Liver (tissue), 9 donors: ENCODE data around the gene OR4D10. TPM values are rescaled to one million over a fixed set of nuclear protein-coding genes. Genes with fewer than 3 reads are reported as not detected.

Experiments used
- DNase-seq: peaks from one replicate; pipeline ENCODE4 v3.0.0-alpha.2; 2017; ENCODE audit warnings: low spot score
- H3K27ac ChIP-seq, 2 donors: one replicate each; pipeline ENCODE4 v1.7.0; 2013; ENCODE audit warnings: inconsistent platforms in 2 of 2, low read length in 2 of 2, control low read depth in 1 of 2, low read depth in 1 of 2, mild to moderate bottlenecking in 1 of 2
- H3K27me3 ChIP-seq, 4 donors: one replicate each; pipeline versions ENCODE4 v1.6.1 to v1.7.0; 2013; ENCODE audit warnings: low read length in 3 of 4, inconsistent platforms in 1 of 4, mild to moderate bottlenecking in 1 of 4, moderate library complexity in 1 of 4; ENCODE audit not compliant: control insufficient read depth in 4 of 4, insufficient read depth in 4 of 4
- H3K36me3 ChIP-seq, 4 donors: one replicate each; pipeline versions ENCODE4 v1.6.1 to v1.7.0; 2013; ENCODE audit warnings: low read length in 3 of 4, mild to moderate bottlenecking in 3 of 4, low read depth in 1 of 4, moderate library complexity in 1 of 4; ENCODE audit not compliant: control insufficient read depth in 4 of 4, insufficient read depth in 3 of 4
- H3K4me1 ChIP-seq, 4 donors: one replicate each; pipeline versions ENCODE4 v1.6.1 to v1.7.0; 2013; ENCODE audit warnings: low read length in 3 of 4, mild to moderate bottlenecking in 3 of 4, moderate library complexity in 1 of 4; ENCODE audit not compliant: control insufficient read depth in 4 of 4, insufficient read depth in 4 of 4
- H3K4me3 ChIP-seq, 3 donors: one replicate each; pipeline versions ENCODE4 v1.6.1 to v1.7.0; 2013; ENCODE audit warnings: low read length in 3 of 3, control low read depth in 1 of 3, low read depth in 1 of 3, mild to moderate bottlenecking in 1 of 3
- H3K9ac ChIP-seq, 2 donors: one replicate each; pipeline ENCODE4 v1.7.0; 2013; ENCODE audit warnings: low read length in 2 of 2, mild to moderate bottlenecking in 2 of 2, moderate library complexity in 2 of 2, control low read depth in 1 of 2, low read depth in 1 of 2
- H3K9me3 ChIP-seq, 4 donors: one replicate each; pipeline versions ENCODE4 v1.6.1 to v1.7.0; 2013; ENCODE audit warnings: low read length in 3 of 4; ENCODE audit not compliant: control insufficient read depth in 4 of 4
- ATF3 ChIP-seq: IDR thresholded peaks from 2 replicates; pipeline ENCODE4 v1.6.1; 2016; ENCODE audit warnings: antibody characterized with exemption
- CTCF ChIP-seq: fragments of 150-350 bp; IDR thresholded peaks from 2 replicates; pipeline ENCODE4 v1.5.1; 2017; ENCODE audit warnings: improper control_type of control experiment, low read depth, low read length; ENCODE audit not compliant: missing input control
- EGR1 ChIP-seq, 2 donors: IDR thresholded peaks; 2 replicates each; pipeline ENCODE4 v1.6.1; 2016 to 2018; ENCODE audit warnings: antibody characterized with exemption in 2 of 2, low read depth in 2 of 2
- FOXA1 ChIP-seq: IDR thresholded peaks from 2 replicates; pipeline ENCODE4 v1.6.1; 2016; ENCODE audit warnings: antibody characterized with exemption
- FOXA2 ChIP-seq: IDR thresholded peaks from 2 replicates; pipeline ENCODE4 v1.6.1; 2016; ENCODE audit warnings: antibody characterized with exemption
- GABPA ChIP-seq, 2 donors: IDR thresholded peaks in 1 of 2; conservative IDR thresholded peaks in 1 of 2; 2 replicates each; pipeline ENCODE4 v1.6.1; 2016; ENCODE audit warnings: antibody characterized with exemption in 2 of 2, mild to moderate bottlenecking in 1 of 2, moderate library complexity in 1 of 2
- HNF4A ChIP-seq, 2 donors: conservative IDR thresholded peaks; 2 replicates each; pipeline ENCODE4 v1.6.1; 2016; ENCODE audit warnings: antibody characterized with exemption in 2 of 2, mild to moderate bottlenecking in 2 of 2
- HNF4G ChIP-seq: IDR thresholded peaks from 2 replicates; pipeline ENCODE4 v1.6.1; 2016; ENCODE audit warnings: antibody characterized with exemption
- JUND ChIP-seq, 2 donors: IDR thresholded peaks; 2 replicates each; pipeline ENCODE4 v1.6.1; 2016; ENCODE audit warnings: antibody characterized with exemption in 2 of 2
- MAX ChIP-seq: IDR thresholded peaks from 2 replicates; pipeline ENCODE4 v1.6.1; 2016; ENCODE audit warnings: antibody characterized with exemption
- NR2F2 ChIP-seq: IDR thresholded peaks from 2 replicates; pipeline ENCODE4 v1.6.1; 2016; ENCODE audit warnings: antibody characterized with exemption
- RAD21 ChIP-seq, 2 donors: IDR thresholded peaks; 2 replicates each; pipeline ENCODE4 v1.6.1; 2016; ENCODE audit warnings: antibody characterized with exemption in 2 of 2, mild to moderate bottlenecking in 2 of 2
- REST ChIP-seq: IDR thresholded peaks from 2 replicates; pipeline ENCODE4 v1.6.1; 2016; ENCODE audit warnings: antibody characterized with exemption, mild to moderate bottlenecking
- RXRA ChIP-seq, 2 donors: IDR thresholded peaks; 2 replicates each; pipeline ENCODE4 v1.6.1; 2017 to 2018; ENCODE audit warnings: antibody characterized with exemption in 2 of 2, mild to moderate bottlenecking in 1 of 2
- SP1 ChIP-seq: IDR thresholded peaks from 2 replicates; pipeline ENCODE4 v1.6.1; 2018; ENCODE audit warnings: antibody characterized with exemption, mild to moderate bottlenecking
- TAF1 ChIP-seq: conservative IDR thresholded peaks from 2 replicates; pipeline ENCODE4 v1.6.1; 2016; ENCODE audit warnings: antibody characterized with exemption, mild to moderate bottlenecking
- YY1 ChIP-seq: IDR thresholded peaks from 2 replicates; pipeline ENCODE4 v1.6.1; 2016; ENCODE audit warnings: antibody characterized with exemption, mild to moderate bottlenecking
- ZBTB33 ChIP-seq: IDR thresholded peaks from 2 replicates; pipeline ENCODE4 v1.6.1; 2016; ENCODE audit warnings: antibody characterized with exemption
- WGBS: extraction: QIAGEN DNeasy Blood & Tissue Kit; methylation state at CpG from one replicate; pipeline ENCODE4 v1.1.7; 2013; 5-methylcytosine and 5-hydroxymethylcytosine counted together
- polyA plus RNA-seq, 2 donors: library from polyadenylated mRNA; stranded (reverse) in 1 of 2; unstranded in 1 of 2; fragments of 200-250 nt in 1 of 2; fragments of >200 nt in 1 of 2; fragmentation: Nextera tagmentation in 1 of 2; extraction: Ambion mirVana in 1 of 2; gene quantifications; one replicate each; pipeline versions ENCODE4 v1.2.1 to v1.2.3, GENCODE V29; 2013 to 2015
- total RNA-seq, 2 donors: library from RNA; depleted of rRNA; stranded (reverse); fragments of >200 nt; gene quantifications; one replicate each; pipeline ENCODE4 v1.2.3, GENCODE V29; 2014
- donor health status: healthy.
- donor health status: healthy.
- donor health status: healthy.
- donor health status: healthy.
- donor health status: healthy.

Gene OR4D10
- total and polyA plus RNA-seq, 4 donors, result not detected

- no peaks in the 10 kb centered on the region for H3K36me3 ChIP-seq
- 81% methylated on average over 2 of the region's 2 CpGs for WGBS
- no peak within 1 kb of the TSS for H3K27ac ChIP-seq
- no peaks in the 10 kb centered on the region for H3K9me3 ChIP-seq
- H3K4me3 ChIP-seq, result no peak within 1 kb of the TSS
- H3K27me3 ChIP-seq, result peaks cover 0 to 3% (median 0%) of the 10 kb centered on the region in 4 donors
- H3K4me1 ChIP-seq, result no peaks in the 10 kb centered on the region
- no peak within 1 kb of the TSS for H3K9ac ChIP-seq
- no peak for DNase-seq
- TF ChIP-seq FOXA1, result no peak
- no peak for TF ChIP-seq NR2F2
- TF ChIP-seq HNF4A (conservative IDR thresholded peaks at IDR 0.05), result no peak
- no peak for TF ChIP-seq REST
- no peak for TF ChIP-seq SP1
- no peak for TF ChIP-seq YY1
- TF ChIP-seq MAX, result no peak
- TF ChIP-seq EGR1 (IDR thresholded peaks at IDR 0.05; ENCODE audit: low read depth in 2 of 2), result no peak
- TF ChIP-seq TAF1, result no peak
- TF ChIP-seq HNF4G, result no peak
- no peak for TF ChIP-seq FOXA2
- no peak for TF ChIP-seq ZBTB33
- no peak for TF ChIP-seq RAD21 (IDR thresholded peaks at IDR 0.05)
- no peak for TF ChIP-seq RXRA (IDR thresholded peaks at IDR 0.05)
- TF ChIP-seq JUND (IDR thresholded peaks at IDR 0.05), result no peak
- no peak for TF ChIP-seq CTCF
- TF ChIP-seq GABPA (IDR thresholded peaks at IDR 0.05 in 1 of 2, conservative IDR thresholded peaks at IDR 0.05 in 1 of 2), result no peak
- TF ChIP-seq ATF3, result no peak
Measured at GRCh38 chr11:59456661-59457060, 16.5 kb upstream of the OR4D10 start, which contains the start of gene OR4D6. Gene OR4D6, plus strand, starts transcription at chr11:59456961. Its CDS starts 0 bp downstream, at chr11:59456961.
